Kidney epithelial cell (primary cell): ENCODE measurements around the gene EFCAB11. TPM values are rescaled to one million over a fixed set of nuclear protein-coding genes. Genes with fewer than 3 reads are reported as not detected.

Source experiments
- DNase-seq: peaks from one replicate; pipeline ENCODE4 v3.0.0-alpha.2; 2010; ENCODE audit warnings: low read depth
- H3K27me3 ChIP-seq: 2 replicates; pipeline ENCODE4 v1.6.0; 2011; ENCODE audit warnings: low read length; ENCODE audit not compliant: control insufficient read depth, insufficient read depth
- H3K36me3 ChIP-seq: 2 replicates; pipeline ENCODE4 v1.5.1; 2011; ENCODE audit warnings: low read length; ENCODE audit not compliant: control insufficient read depth, insufficient read depth
- H3K4me3 ChIP-seq: 2 replicates; pipeline ENCODE4 v1.5.1; 2011; ENCODE audit warnings: low read depth, mild to moderate bottlenecking, control low read depth, low read length
- CTCF ChIP-seq: IDR thresholded peaks from 2 replicates; pipeline ENCODE4 v1.5.1; 2011; ENCODE audit warnings: mild to moderate bottlenecking, moderate library complexity, low read length, control low read depth, inconsistent platforms; ENCODE audit not compliant: insufficient read depth, poor library complexity, severe bottlenecking
- total RNA-seq: library from RNA; depleted of rRNA; stranded (reverse); fragments of >200 nt; gene quantifications from 2 replicates; pipeline ENCODE4 v1.2.3, GENCODE V29; 2015

EFCAB11 gene
- total RNA-seq, 1 donor from 2014 or later, result 12.8 TPM

- H3K4me3 ChIP-seq, result no peak overlapping the region
- TF ChIP-seq CTCF, result no peak
- H3K36me3 ChIP-seq, result no peaks in the 10 kb centered on the region
- DNase-seq, result no peak
- no peaks in the 10 kb centered on the region for H3K27me3 ChIP-seq
These were observed 12.6 kb downstream of the EFCAB11 start for GRCh38 chr14:89941830-89942377.

GRCh38 chr14:89936654-89937185 is 17.8 kb downstream of the EFCAB11 start:
- no peak for TF ChIP-seq CTCF
- no peak overlapping the region for H3K4me3 ChIP-seq
- DNase-seq, result no peak
- H3K36me3 ChIP-seq, result no peaks in the 10 kb centered on the region
- H3K27me3 ChIP-seq, result no peaks in the 10 kb centered on the region

- Histone ChIP-seq H3K27me3 (no peaks in the 10 kb centered on the region), H3K4me3 (no peak overlapping the region), H3K36me3 (no peaks in the 10 kb centered on the region)
- TF ChIP-seq CTCF, result no peak
- no peak for DNase-seq
These were observed 21.5 kb downstream of the EFCAB11 start for GRCh38 chr14:89933002-89933401.

- no peak overlapping the region for H3K4me3 ChIP-seq
- no peaks in the 10 kb centered on the region for H3K36me3 ChIP-seq
- no peaks in the 10 kb centered on the region for H3K27me3 ChIP-seq
- TF ChIP-seq CTCF, result no peak
- no peak for DNase-seq
These were observed 27.2 kb downstream of the EFCAB11 start for GRCh38 chr14:89927186-89927865.

- Histone ChIP-seq H3K4me3 (no peak overlapping the region), H3K36me3 (no peaks in the 10 kb centered on the region), H3K27me3 (no peaks in the 10 kb centered on the region)
- no peak for TF ChIP-seq CTCF
- no peak for DNase-seq
These were observed 27.8 kb downstream of the EFCAB11 start for GRCh38 chr14:89926694-89927093.
